HEK293 (cell line): Measurements from ENCODE around the gene B4GALNT2.

ENCODE experiments used
- GLI2 ChIP-seq: fragments of 450-650 bp; formaldehyde crosslinking; IDR thresholded peaks from 2 replicates; pipeline ENCODE4; 2017; ENCODE audit warnings: missing biosample characterization, missing genetic modification characterization, low read depth, borderline replicate concordance
- GLIS1 ChIP-seq: fragments of 450-650 bp; formaldehyde crosslinking; IDR thresholded peaks from 2 replicates; pipeline ENCODE4 v1.5.1; 2016; ENCODE audit warnings: missing biosample characterization, missing genetic modification characterization
- KLF1 ChIP-seq: fragments of 450-650 bp; formaldehyde crosslinking; IDR thresholded peaks from 2 replicates; pipeline ENCODE4 v1.5.1; 2016; ENCODE audit warnings: missing biosample characterization, missing genetic modification characterization
- PRDM1 ChIP-seq: fragments of 450-650 bp; formaldehyde crosslinking; IDR thresholded peaks from 2 replicates; pipeline ENCODE4; 2016; ENCODE audit warnings: missing biosample characterization, missing genetic modification characterization
- ZNF202 ChIP-seq: fragments of 450-650 bp; formaldehyde crosslinking; IDR thresholded peaks from 2 replicates; pipeline ENCODE4 v1.5.1; 2016; ENCODE audit warnings: missing biosample characterization, missing genetic modification characterization, borderline replicate concordance
- ZNF350 ChIP-seq: fragments of 450-650 bp; formaldehyde crosslinking; IDR thresholded peaks from 2 replicates; pipeline ENCODE4 v1.5.0; 2017; ENCODE audit warnings: missing biosample characterization, mild to moderate bottlenecking, missing genetic modification characterization
- ZNF510 ChIP-seq: fragments of 450-650 bp; formaldehyde crosslinking; IDR thresholded peaks from 2 replicates; pipeline ENCODE4 v1.5.1; 2018; ENCODE audit warnings: mild to moderate bottlenecking, missing genetic modification characterization, missing biosample characterization; ENCODE audit not compliant: insufficient replicate concordance
- TF ChIP-seq, protein P1 (sequence below): fragments of 450-650 bp; formaldehyde crosslinking; IDR thresholded peaks from 2 replicates; pipeline ENCODE4 v1.5.1; 2016; ENCODE audit warnings: missing biosample characterization, missing genetic modification characterization
- TF ChIP-seq, protein P2 (sequence below): fragments of 450-650 bp; formaldehyde crosslinking; IDR thresholded peaks from 2 replicates; pipeline ENCODE4 v1.5.1; 2016; ENCODE audit warnings: missing biosample characterization, missing genetic modification characterization
- TF ChIP-seq, protein P3 (sequence below): fragments of 450-650 bp; formaldehyde crosslinking; IDR thresholded peaks from 2 replicates; pipeline ENCODE4 v1.5.1; 2016; ENCODE audit warnings: missing biosample characterization, missing genetic modification characterization, borderline replicate concordance
- TF ChIP-seq, protein P4 (sequence below): fragments of 450-650 bp; formaldehyde crosslinking; IDR thresholded peaks from 2 replicates; pipeline ENCODE4 v1.5.1; 2016; ENCODE audit warnings: missing biosample characterization, missing genetic modification characterization, low read depth

DNA sequence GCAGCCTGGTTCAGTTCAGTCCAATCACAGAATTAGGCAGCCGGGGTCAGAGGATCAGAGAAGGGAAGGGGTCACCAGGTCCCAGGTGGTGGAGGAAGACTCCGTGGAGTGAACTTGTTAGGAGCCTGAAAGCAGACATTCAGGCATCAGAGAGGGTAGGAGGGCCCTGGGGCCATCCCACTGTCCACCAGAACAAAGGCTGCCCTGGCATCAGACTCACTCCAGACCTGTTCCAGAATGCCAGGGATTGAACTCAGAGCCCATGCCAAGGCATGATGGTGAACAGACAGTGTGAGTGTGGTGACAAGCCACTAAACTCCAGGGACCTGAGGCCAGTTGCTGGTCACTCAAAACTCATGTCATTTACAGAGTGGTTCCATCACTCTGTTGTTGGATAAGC lies 37.6 kb downstream of the B4GALNT2 start:
- TF ChIP-seq, protein P1, sequence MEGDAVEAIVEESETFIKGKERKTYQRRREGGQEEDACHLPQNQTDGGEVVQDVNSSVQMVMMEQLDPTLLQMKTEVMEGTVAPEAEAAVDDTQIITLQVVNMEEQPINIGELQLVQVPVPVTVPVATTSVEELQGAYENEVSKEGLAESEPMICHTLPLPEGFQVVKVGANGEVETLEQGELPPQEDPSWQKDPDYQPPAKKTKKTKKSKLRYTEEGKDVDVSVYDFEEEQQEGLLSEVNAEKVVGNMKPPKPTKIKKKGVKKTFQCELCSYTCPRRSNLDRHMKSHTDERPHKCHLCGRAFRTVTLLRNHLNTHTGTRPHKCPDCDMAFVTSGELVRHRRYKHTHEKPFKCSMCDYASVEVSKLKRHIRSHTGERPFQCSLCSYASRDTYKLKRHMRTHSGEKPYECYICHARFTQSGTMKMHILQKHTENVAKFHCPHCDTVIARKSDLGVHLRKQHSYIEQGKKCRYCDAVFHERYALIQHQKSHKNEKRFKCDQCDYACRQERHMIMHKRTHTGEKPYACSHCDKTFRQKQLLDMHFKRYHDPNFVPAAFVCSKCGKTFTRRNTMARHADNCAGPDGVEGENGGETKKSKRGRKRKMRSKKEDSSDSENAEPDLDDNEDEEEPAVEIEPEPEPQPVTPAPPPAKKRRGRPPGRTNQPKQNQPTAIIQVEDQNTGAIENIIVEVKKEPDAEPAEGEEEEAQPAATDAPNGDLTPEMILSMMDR (tag by site-specific recombination) = no peak
- TF ChIP-seq, protein P2, sequence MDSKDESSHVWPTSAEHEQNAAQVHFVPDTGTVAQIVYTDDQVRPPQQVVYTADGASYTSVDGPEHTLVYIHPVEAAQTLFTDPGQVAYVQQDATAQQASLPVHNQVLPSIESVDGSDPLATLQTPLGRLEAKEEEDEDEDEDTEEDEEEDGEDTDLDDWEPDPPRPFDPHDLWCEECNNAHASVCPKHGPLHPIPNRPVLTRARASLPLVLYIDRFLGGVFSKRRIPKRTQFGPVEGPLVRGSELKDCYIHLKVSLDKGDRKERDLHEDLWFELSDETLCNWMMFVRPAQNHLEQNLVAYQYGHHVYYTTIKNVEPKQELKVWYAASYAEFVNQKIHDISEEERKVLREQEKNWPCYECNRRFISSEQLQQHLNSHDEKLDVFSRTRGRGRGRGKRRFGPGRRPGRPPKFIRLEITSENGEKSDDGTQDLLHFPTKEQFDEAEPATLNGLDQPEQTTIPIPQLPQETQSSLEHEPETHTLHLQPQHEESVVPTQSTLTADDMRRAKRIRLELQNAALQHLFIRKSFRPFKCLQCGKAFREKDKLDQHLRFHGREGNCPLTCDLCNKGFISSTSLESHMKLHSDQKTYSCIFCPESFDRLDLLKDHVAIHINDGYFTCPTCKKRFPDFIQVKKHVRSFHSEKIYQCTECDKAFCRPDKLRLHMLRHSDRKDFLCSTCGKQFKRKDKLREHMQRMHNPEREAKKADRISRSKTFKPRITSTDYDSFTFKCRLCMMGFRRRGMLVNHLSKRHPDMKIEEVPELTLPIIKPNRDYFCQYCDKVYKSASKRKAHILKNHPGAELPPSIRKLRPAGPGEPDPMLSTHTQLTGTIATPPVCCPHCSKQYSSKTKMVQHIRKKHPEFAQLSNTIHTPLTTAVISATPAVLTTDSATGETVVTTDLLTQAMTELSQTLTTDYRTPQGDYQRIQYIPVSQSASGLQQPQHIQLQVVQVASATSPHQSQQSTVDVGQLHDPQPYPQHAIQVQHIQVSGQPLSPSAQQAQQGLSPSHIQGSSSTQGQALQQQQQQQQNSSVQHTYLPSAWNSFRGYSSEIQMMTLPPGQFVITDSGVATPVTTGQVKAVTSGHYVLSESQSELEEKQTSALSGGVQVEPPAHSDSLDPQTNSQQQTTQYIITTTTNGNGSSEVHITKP (tag by site-specific recombination) = no peak
- no peak for TF ChIP-seq GLI2 (tag by site-specific recombination)
- TF ChIP-seq, protein P3, sequence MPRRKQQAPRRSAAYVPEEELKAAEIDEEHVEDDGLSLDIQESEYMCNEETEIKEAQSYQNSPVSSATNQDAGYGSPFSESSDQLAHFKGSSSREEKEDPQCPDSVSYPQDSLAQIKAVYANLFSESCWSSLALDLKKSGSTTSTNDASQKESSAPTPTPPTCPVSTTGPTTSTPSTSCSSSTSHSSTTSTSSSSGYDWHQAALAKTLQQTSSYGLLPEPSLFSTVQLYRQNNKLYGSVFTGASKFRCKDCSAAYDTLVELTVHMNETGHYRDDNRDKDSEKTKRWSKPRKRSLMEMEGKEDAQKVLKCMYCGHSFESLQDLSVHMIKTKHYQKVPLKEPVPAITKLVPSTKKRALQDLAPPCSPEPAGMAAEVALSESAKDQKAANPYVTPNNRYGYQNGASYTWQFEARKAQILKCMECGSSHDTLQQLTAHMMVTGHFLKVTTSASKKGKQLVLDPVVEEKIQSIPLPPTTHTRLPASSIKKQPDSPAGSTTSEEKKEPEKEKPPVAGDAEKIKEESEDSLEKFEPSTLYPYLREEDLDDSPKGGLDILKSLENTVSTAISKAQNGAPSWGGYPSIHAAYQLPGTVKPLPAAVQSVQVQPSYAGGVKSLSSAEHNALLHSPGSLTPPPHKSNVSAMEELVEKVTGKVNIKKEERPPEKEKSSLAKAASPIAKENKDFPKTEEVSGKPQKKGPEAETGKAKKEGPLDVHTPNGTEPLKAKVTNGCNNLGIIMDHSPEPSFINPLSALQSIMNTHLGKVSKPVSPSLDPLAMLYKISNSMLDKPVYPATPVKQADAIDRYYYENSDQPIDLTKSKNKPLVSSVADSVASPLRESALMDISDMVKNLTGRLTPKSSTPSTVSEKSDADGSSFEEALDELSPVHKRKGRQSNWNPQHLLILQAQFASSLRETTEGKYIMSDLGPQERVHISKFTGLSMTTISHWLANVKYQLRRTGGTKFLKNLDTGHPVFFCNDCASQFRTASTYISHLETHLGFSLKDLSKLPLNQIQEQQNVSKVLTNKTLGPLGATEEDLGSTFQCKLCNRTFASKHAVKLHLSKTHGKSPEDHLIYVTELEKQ (tag by site-specific recombination) = no peak
- TF ChIP-seq, protein P4, sequence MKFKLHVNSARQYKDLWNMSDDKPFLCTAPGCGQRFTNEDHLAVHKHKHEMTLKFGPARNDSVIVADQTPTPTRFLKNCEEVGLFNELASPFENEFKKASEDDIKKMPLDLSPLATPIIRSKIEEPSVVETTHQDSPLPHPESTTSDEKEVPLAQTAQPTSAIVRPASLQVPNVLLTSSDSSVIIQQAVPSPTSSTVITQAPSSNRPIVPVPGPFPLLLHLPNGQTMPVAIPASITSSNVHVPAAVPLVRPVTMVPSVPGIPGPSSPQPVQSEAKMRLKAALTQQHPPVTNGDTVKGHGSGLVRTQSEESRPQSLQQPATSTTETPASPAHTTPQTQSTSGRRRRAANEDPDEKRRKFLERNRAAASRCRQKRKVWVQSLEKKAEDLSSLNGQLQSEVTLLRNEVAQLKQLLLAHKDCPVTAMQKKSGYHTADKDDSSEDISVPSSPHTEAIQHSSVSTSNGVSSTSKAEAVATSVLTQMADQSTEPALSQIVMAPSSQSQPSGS (tag by site-specific recombination) = no peak
- no peak for TF ChIP-seq PRDM1
- TF ChIP-seq KLF1 = no peak
- no peak for TF ChIP-seq ZNF350 (tag by site-specific recombination)
- no peak for TF ChIP-seq GLIS1 (tag by site-specific recombination)
- no peak for TF ChIP-seq ZNF202
- TF ChIP-seq ZNF510 (tag by site-specific recombination) = no peak
